ENCODE measurements around the gene NDUFS6. TPM values are rescaled to one million over a fixed set of nuclear protein-coding genes. Genes with fewer than 3 reads are reported as not detected.

The NDUFS6 gene
- total and polyA plus RNA-seq, 2 of the 8 experiments (the other 6 are each of a cell fraction or from before 2014, with no cell fraction given), result 72.7 to 191 TPM

GRCh38 chr5:1765141-1765879 is 35.9 kb upstream of the NDUFS6 start (continued):
- TF ChIP-seq EP300 (IDR thresholded peaks at IDR 0.05; ENCODE audit: borderline replicate concordance in 1 of 2, low read depth in 2 of 2, low read length in 2 of 2) (no peak), TEAD4 (IDR thresholded peaks at IDR 0.05; ENCODE audit: low read depth, low read length) (no peak), GTF2F1 (IDR thresholded peaks at IDR 0.05; ENCODE audit: borderline replicate concordance, low read depth, low read length) (no peak), MAFK (IDR thresholded peaks at IDR 0.05; ENCODE audit: low read depth, low read length) (no peak), CHD2 (IDR thresholded peaks at IDR 0.05; ENCODE audit: low read length) (no peak)
